HG02798 (cell line): Measurements from ENCODE around the gene MFAP4.

Experiments used
- ATAC-seq: cut with Tn5 transposase; IDR thresholded peaks from one replicate; pipeline ENCODE4 v1.9.1; 2021; ENCODE audit warnings: mild to moderate bottlenecking; ENCODE audit not compliant: unreplicated experiment, poor library complexity

The MFAP4 gene

GRCh38 chr17:19386974-19387920 is at the start of gene MFAP4:
Gene MFAP4 (minus strand): TSS chr17:19387190. CDS start chr17:19387155, 35 bp downstream.
- no peak for ATAC-seq

- ATAC-seq, result no peak
These were observed 46.8 kb upstream of the MFAP4 start for GRCh38 chr17:19433727-19434340.

GRCh38 chr17:19433255-19433654 is 46.3 kb upstream of the MFAP4 start:
- no peak for ATAC-seq

- ATAC-seq, result no peak
These were observed 44.7 kb upstream of the MFAP4 start for GRCh38 chr17:19431691-19432090.

GRCh38 chr17:19426631-19427030 is 39.6 kb upstream of the MFAP4 start:
- ATAC-seq, result no peak

- no peak for ATAC-seq
These were observed 38.2 kb upstream of the MFAP4 start for GRCh38 chr17:19424934-19425868.

- no peak for ATAC-seq
These were observed 34.9 kb upstream of the MFAP4 start for GRCh38 chr17:19421926-19422325.

- ATAC-seq, result no peak
These were observed 34.2 kb upstream of the MFAP4 start for GRCh38 chr17:19421219-19421618.

GRCh38 chr17:19418251-19418992 is 31.4 kb upstream of the MFAP4 start:
- ATAC-seq, result no peak

- ATAC-seq, result no peak
These were observed 30.6 kb upstream of the MFAP4 start for GRCh38 chr17:19417611-19418010.

- ATAC-seq, result no peak
These were observed 29.1 kb upstream of the MFAP4 start for GRCh38 chr17:19415806-19416775.

GRCh38 chr17:19415311-19415710 is 28.3 kb upstream of the MFAP4 start:
- no peak for ATAC-seq

GRCh38 chr17:19414396-19415280 is 27.6 kb upstream of the MFAP4 start:
- ATAC-seq, result no peak

GRCh38 chr17:19413761-19414160 is 26.8 kb upstream of the MFAP4 start:
- no peak for ATAC-seq

GRCh38 chr17:19412984-19413383 is 26.0 kb upstream of the MFAP4 start:
- no peak for ATAC-seq

GRCh38 chr17:19412510-19412909 is 25.5 kb upstream of the MFAP4 start:
- ATAC-seq, result no peak

GRCh38 chr17:19411631-19412030 is 24.6 kb upstream of the MFAP4 start:
- no peak for ATAC-seq
